ENCODE data around the gene PLA2G5.

DNA sequence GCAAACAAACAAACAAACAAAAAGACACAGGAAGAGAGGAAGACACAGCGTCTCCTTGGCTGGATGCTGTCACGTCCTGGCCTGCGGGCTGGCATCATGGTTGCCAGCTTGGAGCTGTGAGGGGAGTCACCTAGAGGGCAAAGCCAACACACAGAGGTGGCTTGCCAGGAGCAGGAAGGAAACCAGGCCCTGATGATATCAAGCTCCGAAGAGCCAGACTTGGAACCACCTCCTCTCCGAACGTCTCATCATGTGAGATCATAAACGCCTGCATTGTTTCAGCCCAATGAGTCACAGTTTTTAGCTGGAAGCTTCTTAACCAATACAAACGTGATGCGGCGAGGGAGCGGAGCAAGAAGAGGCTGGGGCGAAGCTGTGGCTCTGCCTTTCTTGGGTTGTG is 40.7 kb downstream of the PLA2G5 start:
- TF ChIP-seq, protein P1, sequence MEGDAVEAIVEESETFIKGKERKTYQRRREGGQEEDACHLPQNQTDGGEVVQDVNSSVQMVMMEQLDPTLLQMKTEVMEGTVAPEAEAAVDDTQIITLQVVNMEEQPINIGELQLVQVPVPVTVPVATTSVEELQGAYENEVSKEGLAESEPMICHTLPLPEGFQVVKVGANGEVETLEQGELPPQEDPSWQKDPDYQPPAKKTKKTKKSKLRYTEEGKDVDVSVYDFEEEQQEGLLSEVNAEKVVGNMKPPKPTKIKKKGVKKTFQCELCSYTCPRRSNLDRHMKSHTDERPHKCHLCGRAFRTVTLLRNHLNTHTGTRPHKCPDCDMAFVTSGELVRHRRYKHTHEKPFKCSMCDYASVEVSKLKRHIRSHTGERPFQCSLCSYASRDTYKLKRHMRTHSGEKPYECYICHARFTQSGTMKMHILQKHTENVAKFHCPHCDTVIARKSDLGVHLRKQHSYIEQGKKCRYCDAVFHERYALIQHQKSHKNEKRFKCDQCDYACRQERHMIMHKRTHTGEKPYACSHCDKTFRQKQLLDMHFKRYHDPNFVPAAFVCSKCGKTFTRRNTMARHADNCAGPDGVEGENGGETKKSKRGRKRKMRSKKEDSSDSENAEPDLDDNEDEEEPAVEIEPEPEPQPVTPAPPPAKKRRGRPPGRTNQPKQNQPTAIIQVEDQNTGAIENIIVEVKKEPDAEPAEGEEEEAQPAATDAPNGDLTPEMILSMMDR (IDR thresholded peaks at IDR 0.05; ENCODE audit: low read depth, low read length) = no peak
- TF ChIP-seq EZH2phosphoT487 (IDR thresholded peaks at IDR 0.05; ENCODE audit: low read depth) = no peak
